KOPT-K1 (cell line): Measurements from ENCODE around the gene UBE2Q2.
"Not testable (repeated sequence)": the region's sequence is repeated elsewhere in the genome, so short reads cannot be mapped to it uniquely, and the experiment has no call there.

Experiments used
- H3K27ac ChIP-seq: fragments of 200-600 bp; sonication (generic); 2 replicates; pipeline ENCODE4 v1.5.1; 2016; ENCODE audit warnings: antibody characterized with exemption, mild to moderate bottlenecking, low read depth, low read length; ENCODE audit not compliant: poor library complexity, severe bottlenecking
- H3K36me3 ChIP-seq: fragments of 200-600 bp; sonication (generic); 2 replicates; pipeline ENCODE4 v1.5.1; 2017; ENCODE audit warnings: antibody characterized with exemption, mild to moderate bottlenecking, low read length, moderate library complexity; ENCODE audit not compliant: insufficient read depth
- H3K9me3 ChIP-seq: fragments of 200-600 bp; sonication (generic); 2 replicates; pipeline ENCODE4 v1.5.1; 2017; ENCODE audit warnings: antibody characterized with exemption, low read length, mild to moderate bottlenecking; ENCODE audit not compliant: insufficient read depth, poor library complexity, severe bottlenecking

The UBE2Q2 gene

GRCh38 chr15:75869446-75869845, 26.2 kb downstream of the UBE2Q2 start:
- Histone ChIP-seq H3K9me3 (no peaks in the 10 kb centered on the region), H3K36me3 (peaks cover 45% of the 10 kb centered on the region), H3K27ac (no peak overlapping the region)

- H3K9me3 ChIP-seq, H3K27ac ChIP-seq: not testable (repeated sequence)
- H3K36me3 ChIP-seq, result peaks cover 66% of the 10 kb centered on the region
These were observed 28.3 kb downstream of the UBE2Q2 start for GRCh38 chr15:75871589-75871988.

GRCh38 chr15:75872403-75872990, 29.2 kb downstream of the UBE2Q2 start:
- H3K27ac ChIP-seq, result no peak overlapping the region
- peaks cover 75% of the 10 kb centered on the region for H3K36me3 ChIP-seq
- H3K9me3 ChIP-seq, result no peaks in the 10 kb centered on the region

DNA sequence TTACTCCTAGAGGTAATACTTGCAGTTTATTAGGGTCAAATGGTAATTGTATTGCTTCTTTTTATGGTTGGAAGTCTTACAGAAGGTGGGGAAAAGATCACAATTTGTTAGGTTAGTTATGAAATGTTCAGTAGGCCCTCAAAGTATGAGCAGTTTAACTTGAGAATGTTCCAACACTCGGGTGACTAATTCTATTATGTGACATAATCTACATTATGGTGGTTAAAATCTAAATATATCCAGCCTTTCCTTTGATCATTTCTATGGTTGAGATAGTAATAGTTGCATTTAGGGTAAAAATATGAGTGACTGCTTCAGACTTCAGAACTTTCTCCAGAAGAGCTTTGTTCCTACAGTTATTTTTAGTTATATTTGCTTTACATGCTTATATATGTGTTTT, 40.8 kb downstream of the UBE2Q2 start:
- Histone ChIP-seq H3K36me3 (peaks cover 82% of the 10 kb centered on the region), H3K27ac (no peak overlapping the region), H3K9me3 (no peaks in the 10 kb centered on the region)

DNA sequence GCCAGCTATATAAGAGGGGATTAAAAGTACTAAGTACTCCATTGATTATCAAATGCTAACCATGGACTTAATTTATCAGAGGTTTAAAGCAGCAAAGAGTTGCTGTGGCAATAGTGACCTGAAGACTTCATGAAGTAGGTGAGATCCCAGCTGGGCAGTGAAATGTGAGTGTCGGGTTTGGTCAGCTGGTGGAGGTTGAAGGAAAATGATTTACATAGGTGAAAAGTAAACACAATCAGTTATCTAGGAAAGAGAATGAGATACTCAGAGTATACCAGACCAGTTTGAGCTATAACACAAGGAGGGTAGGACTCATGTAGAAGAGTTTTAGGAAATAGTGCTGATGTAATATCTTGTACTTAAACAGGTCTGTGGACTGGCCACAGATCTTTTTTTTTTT, 43.9 kb downstream of the UBE2Q2 start:
- no peaks in the 10 kb centered on the region for H3K9me3 ChIP-seq
- no peak overlapping the region for H3K27ac ChIP-seq
- peaks cover 73% of the 10 kb centered on the region for H3K36me3 ChIP-seq

GRCh38 chr15:75891895-75892294, 48.6 kb downstream of the UBE2Q2 start:
- Histone ChIP-seq H3K27ac (no peak overlapping the region), H3K36me3 (peaks cover 55% of the 10 kb centered on the region), H3K9me3 (no peaks in the 10 kb centered on the region)

- peaks cover 52% of the 10 kb centered on the region for H3K36me3 ChIP-seq
- no peak overlapping the region for H3K27ac ChIP-seq
- no peaks in the 10 kb centered on the region for H3K9me3 ChIP-seq
These were observed 52.5 kb downstream of the UBE2Q2 start for GRCh38 chr15:75895731-75896130.

- Histone ChIP-seq H3K9me3 (no peaks in the 10 kb centered on the region), H3K27ac (no peak overlapping the region), H3K36me3 (peaks cover 36% of the 10 kb centered on the region)
These were observed 57.3 kb downstream of the UBE2Q2 start for GRCh38 chr15:75900577-75900976.

GRCh38 chr15:75902129-75902557, 58.9 kb downstream of the UBE2Q2 start:
- peaks cover 36% of the 10 kb centered on the region for H3K36me3 ChIP-seq
- H3K27ac ChIP-seq, result no peak overlapping the region
- no peaks in the 10 kb centered on the region for H3K9me3 ChIP-seq

- Histone ChIP-seq H3K36me3 (peaks cover 25% of the 10 kb centered on the region), H3K9me3 (no peaks in the 10 kb centered on the region)
These were observed 60.3 kb downstream of the UBE2Q2 start, which contains the start of gene FBXO22 for GRCh38 chr15:75903331-75904239. Gene FBXO22 (plus strand): TSS chr15:75903878. CDS start chr15:75903964, 86 bp downstream.

GRCh38 chr15:75905231-75905630, 62.0 kb downstream of the UBE2Q2 start:
- Histone ChIP-seq H3K9me3 (no peaks in the 10 kb centered on the region), H3K27ac (no peak overlapping the region), H3K36me3 (peaks cover 15% of the 10 kb centered on the region; the same call in 1 of the 2 replicates)

More at GRCh38 chr15:75903331-75904239, 60.3 kb downstream of the UBE2Q2 start, which contains the start of gene FBXO22:
- H3K27ac ChIP-seq, result peak within 1 kb of the TSS; percentile 41

- H3K27ac ChIP-seq, H3K9me3 ChIP-seq: not testable (repeated sequence)
- H3K36me3 ChIP-seq, result peaks cover 23% of the 10 kb centered on the region
These were observed 67.1 kb downstream of the UBE2Q2 start for GRCh38 chr15:75910355-75910754.

DNA sequence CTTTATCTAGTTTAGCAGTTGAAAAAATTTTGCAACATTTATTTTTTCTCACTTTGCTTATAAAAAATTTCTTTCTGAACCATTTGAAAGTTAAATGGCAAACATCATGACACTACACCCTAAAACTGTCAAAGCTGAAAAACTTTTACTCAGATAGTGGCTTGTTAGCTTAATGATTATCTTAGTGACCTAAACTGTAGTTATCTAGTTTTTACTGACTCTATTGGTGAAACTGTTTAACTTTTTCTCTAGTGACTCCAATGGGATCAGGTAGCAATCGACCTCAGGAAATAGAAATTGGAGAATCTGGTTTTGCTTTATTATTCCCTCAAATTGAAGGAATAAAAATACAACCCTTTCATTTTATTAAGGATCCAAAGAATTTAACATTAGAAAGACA, 73.7 kb downstream of the UBE2Q2 start:
- Histone ChIP-seq H3K9me3 (no peaks in the 10 kb centered on the region), H3K27ac (no peak overlapping the region), H3K36me3 (peaks cover 53% of the 10 kb centered on the region)

- H3K36me3 ChIP-seq, result peaks cover 49% of the 10 kb centered on the region
- H3K9me3 ChIP-seq, result no peaks in the 10 kb centered on the region
- H3K27ac ChIP-seq, result no peak overlapping the region
These were observed 74.9 kb downstream of the UBE2Q2 start for GRCh38 chr15:75918135-75918534.

- Histone ChIP-seq H3K27ac (no peak overlapping the region), H3K36me3 (peaks cover 30% of the 10 kb centered on the region), H3K9me3 (no peaks in the 10 kb centered on the region)
These were observed 76.8 kb downstream of the UBE2Q2 start for GRCh38 chr15:75920079-75920478.
